GM18870 (cell line): ENCODE measurements around the gene SMG1.
A peak's percentile ranks its signal among the peaks of the same experiment; 100 is the strongest.
"Not testable (repeated sequence)": the region's sequence is repeated elsewhere in the genome, so short reads cannot be mapped to it uniquely, and the experiment has no call there.

ENCODE experiments used
- ATAC-seq: cut with Tn5 transposase; IDR thresholded peaks from one replicate; pipeline ENCODE4 v1.9.1; 2021; ENCODE audit warnings: moderate library complexity; ENCODE audit not compliant: unreplicated experiment

SMG1 gene

DNA sequence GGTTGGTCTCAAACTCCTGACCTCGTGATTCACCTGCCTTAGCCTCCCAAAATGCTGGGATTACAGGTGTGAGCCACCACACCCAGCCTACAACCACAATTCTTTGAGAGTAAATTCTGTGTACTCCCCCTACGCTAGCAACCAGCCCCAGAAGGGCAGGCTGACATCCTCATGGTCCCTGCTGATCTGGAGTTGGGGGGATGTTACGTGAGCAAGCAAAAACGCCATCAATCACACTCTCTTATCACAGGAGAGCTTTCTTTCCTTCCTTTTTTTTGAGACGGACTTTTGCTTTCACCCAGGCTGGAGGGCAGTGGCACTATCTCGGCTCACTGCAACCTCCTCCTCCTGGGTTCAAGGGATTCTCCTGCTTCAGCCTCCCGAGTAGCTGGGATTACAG, 154.0 kb downstream of the SMG1 start:
- not testable (repeated sequence) for ATAC-seq

DNA sequence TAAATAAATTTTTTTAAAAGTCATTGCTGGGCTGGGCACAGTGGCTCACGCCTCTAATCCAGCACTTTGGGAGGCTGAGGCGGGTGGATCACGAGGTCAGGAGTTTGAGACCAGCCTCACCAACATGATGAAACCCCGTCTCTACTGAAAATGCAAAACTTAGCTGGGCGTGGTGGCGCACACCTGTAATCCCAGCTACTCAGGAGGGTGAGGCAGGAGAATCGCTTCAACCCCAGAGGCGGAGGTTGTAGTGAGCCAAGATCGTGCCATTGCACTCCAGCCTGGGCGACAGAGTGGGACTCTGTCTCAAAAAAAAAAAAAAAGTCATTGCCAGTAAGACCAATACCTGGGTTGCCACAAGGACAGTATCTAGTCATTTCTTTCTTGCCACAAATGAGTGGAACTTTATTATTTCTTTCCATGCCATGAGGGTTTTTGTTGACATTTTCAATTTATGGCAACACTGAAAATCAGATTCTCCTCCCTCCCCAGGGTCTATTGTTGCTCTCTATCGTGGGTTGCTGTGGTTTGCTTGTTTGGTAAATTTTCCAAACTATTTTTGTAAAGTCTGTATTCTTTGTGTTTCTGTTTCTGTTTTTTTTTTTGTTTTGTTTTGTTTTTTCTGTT, 155.8 kb downstream of the SMG1 start:
- not testable (repeated sequence) for ATAC-seq

- ATAC-seq = peak; percentile 34
These were observed 159.0 kb downstream of the SMG1 start for GRCh38 chr16:18767217-18767616.

DNA sequence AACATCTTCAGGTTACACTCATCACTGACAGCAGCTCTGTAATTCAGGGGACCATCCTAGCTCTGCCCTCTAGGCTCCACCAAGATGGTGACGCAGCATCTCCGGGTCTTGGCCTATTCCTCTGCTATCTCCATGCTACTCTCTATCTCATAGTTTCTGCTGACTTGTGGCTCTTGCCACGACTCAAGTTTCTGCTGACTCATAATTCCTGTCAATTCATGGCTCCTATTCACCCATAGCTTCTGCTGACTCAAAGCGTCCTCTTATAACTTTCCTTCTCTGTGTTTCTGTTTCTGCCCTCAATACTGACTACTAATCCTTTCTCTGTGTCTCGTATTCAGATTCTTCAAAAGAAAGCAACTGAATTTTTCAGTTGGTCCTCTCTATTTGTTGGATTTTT, 163.5 kb downstream of the SMG1 start:
- peak; percentile 72 for ATAC-seq

DNA sequence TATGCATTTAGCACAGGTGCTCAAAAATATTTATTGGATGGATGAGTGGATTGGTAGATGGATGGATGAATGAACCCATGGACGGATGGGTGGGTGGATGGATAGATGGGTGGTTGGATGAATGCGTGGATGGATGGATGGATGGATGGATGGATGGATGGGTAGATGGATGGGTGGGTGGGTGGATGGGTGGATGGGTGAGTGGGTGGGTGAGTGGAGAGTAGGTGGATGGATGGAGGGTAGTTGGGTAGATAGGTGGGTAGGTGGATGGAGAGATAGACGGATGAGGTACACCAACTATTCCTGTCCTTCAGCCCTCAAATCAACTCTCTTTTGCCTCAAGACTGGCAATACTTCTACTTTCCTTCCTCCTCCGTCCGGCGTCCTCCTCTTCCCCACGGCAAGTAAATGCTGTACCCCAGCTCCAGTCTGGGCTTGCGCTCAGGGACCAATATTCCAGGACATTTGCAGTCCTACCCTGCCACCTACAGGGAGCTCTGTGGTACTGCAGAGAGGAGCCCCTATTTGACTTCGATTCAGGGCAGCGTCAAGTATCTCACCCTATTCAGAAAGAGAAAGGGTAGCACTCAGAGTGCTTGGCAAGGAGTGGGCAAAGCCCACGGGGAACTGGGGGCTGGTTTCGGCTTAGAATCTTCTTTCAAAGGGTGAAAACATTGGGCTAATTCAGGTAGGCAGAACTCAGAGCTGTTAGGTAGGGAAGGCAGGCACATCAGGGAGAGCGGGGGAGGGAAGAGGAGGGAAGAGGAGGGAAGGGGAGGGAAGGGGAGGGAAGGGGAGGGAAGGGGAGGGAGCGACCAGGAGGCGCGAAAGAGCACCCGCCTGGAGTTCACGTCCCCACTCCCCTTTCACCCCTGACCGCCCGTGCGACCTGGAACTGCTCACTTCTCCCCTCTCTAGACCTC, 166.3 kb downstream of the SMG1 start:
- not testable (repeated sequence) for ATAC-seq

GRCh38 chr16:18757960-18758660, 168.1 kb downstream of the SMG1 start:
- not testable (repeated sequence) for ATAC-seq

GRCh38 chr16:18756639-18757038, 169.6 kb downstream of the SMG1 start:
- ATAC-seq = not testable (repeated sequence)
